Cardiac muscle cell (in vitro differentiated cells and primary cell): ENCODE results near the gene PLCH2. TPM values are rescaled to one million over a fixed set of nuclear protein-coding genes. Genes with fewer than 3 reads are reported as not detected.

Experiments used
- DNase-seq, 2 donors: peaks; one replicate each; pipeline versions ENCODE4 v3.0.0 to v3.0.0-alpha.2; 2010 to 2017; ENCODE audit warnings: low read depth in 1 of 2, low spot score in 1 of 2
- H3K27ac ChIP-seq: fragments of 200-600 bp; sonication (generic); 2 replicates; pipeline ENCODE4 v1.5.1; 2016
- H3K27me3 ChIP-seq: fragments of 200-600 bp; sonication (generic); 2 replicates; pipeline ENCODE4 v1.6.0; 2016; ENCODE audit warnings: control low read depth
- H3K36me3 ChIP-seq: fragments of 200-600 bp; sonication (generic); 2 replicates; pipeline ENCODE4 v1.5.1; 2016; ENCODE audit warnings: control low read depth
- H3K4me1 ChIP-seq: fragments of 200-600 bp; sonication (generic); 2 replicates; pipeline ENCODE4 v1.8.1; 2017; ENCODE audit warnings: low read depth, mild to moderate bottlenecking, mixed run types
- H3K4me3 ChIP-seq: fragments of 200-600 bp; sonication (generic); 2 replicates; pipeline ENCODE4 v1.5.1; 2016; ENCODE audit warnings: mild to moderate bottlenecking
- H3K9me3 ChIP-seq: fragments of 200-600 bp; sonication (generic); 2 replicates; pipeline ENCODE4 v1.5.1; 2017; ENCODE audit warnings: low read depth, mild to moderate bottlenecking, control low read depth
- CTCF ChIP-seq: IDR thresholded peaks from 2 replicates; pipeline ENCODE4 v1.5.1; 2012; ENCODE audit warnings: low read depth, mild to moderate bottlenecking, low read length
- polyA plus RNA-seq: library from polyadenylated mRNA; unstranded; fragments of >200 nt; fragmentation: Nextera tagmentation; extraction: Ambion mirVana; gene quantifications from 2 replicates; pipeline ENCODE4 v1.2.1, GENCODE V29; 2016
- total RNA-seq: library from RNA; depleted of rRNA; stranded (reverse); fragments of >200 nt; gene quantifications from 2 replicates; pipeline ENCODE4 v1.2.3, GENCODE V29; 2016

PLCH2 gene
- 0.33 and 0.53 TPM in 2 replicates for total RNA-seq
- 0.44 and 1.5 TPM in 2 replicates for polyA plus RNA-seq

- TF ChIP-seq CTCF, result no peak
- no peak within 1 kb of the TSS for H3K27ac ChIP-seq
- no peaks in the 10 kb centered on the region for H3K27me3 ChIP-seq
- no peaks in the 10 kb centered on the region for H3K36me3 ChIP-seq
- peaks cover 18% of the 10 kb centered on the region for H3K4me1 ChIP-seq
- DNase-seq, result no peak
- H3K4me3 ChIP-seq, result no peak within 1 kb of the TSS
- H3K9me3 ChIP-seq, result no peaks in the 10 kb centered on the region
Measured at GRCh38 chr1:2476061-2476999, at the start of gene PLCH2. Gene PLCH2, plus strand, starts transcription at chr1:2476289. Its CDS starts 300 bp downstream, at chr1:2476589.

DNA sequence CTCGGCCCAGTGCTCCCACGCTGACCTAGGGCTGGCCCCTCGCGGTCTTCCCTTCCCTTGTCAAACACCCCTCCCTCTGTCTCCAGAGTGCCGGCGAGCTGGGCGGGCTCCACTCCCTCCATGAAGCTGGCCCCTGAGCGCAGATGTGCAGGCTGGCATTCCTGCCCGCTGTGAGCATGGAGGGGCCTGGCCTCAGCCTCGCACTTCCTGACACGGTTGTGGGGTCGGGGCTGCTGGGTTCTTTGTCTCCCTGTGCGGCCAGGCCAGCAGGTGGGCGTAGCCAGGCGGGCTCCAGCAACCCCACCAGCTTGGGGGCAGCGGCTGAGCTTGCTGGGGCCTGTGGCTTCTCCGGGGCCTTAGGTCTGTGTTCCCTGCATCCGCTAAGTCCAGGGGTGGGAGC lies 49.5 kb upstream of the PLCH2 start:
- Histone ChIP-seq H3K9me3 (peaks cover 2% of the 10 kb centered on the region), H3K4me1 (peaks cover 3% of the 10 kb centered on the region), H3K27me3 (no peaks in the 10 kb centered on the region), H3K4me3 (no peak overlapping the region), H3K36me3 (no peaks in the 10 kb centered on the region), H3K27ac (no peak overlapping the region)
- no peak for TF ChIP-seq CTCF
- no peak for DNase-seq

- peaks cover 4% of the 10 kb centered on the region for H3K4me1 ChIP-seq
- no peak overlapping the region for H3K27ac ChIP-seq
- no peak overlapping the region for H3K4me3 ChIP-seq
- TF ChIP-seq CTCF, result no peak
- DNase-seq, result no peak
- no peaks in the 10 kb centered on the region for H3K36me3 ChIP-seq
- H3K27me3 ChIP-seq, result no peaks in the 10 kb centered on the region
- H3K9me3 ChIP-seq, result peaks cover 2% of the 10 kb centered on the region
Measured at GRCh38 chr1:2427051-2427450, 49.0 kb upstream of the PLCH2 start.

- H3K27ac ChIP-seq, result no peak overlapping the region
- H3K36me3 ChIP-seq, result no peaks in the 10 kb centered on the region
- no peak overlapping the region for H3K4me3 ChIP-seq
- DNase-seq, result no peak
- no peak for TF ChIP-seq CTCF
- peaks cover 4% of the 10 kb centered on the region for H3K4me1 ChIP-seq
- H3K9me3 ChIP-seq, result peaks cover 2% of the 10 kb centered on the region
- peaks cover 5% of the 10 kb centered on the region for H3K27me3 ChIP-seq
Measured at GRCh38 chr1:2427976-2428375, 48.1 kb upstream of the PLCH2 start.

DNA sequence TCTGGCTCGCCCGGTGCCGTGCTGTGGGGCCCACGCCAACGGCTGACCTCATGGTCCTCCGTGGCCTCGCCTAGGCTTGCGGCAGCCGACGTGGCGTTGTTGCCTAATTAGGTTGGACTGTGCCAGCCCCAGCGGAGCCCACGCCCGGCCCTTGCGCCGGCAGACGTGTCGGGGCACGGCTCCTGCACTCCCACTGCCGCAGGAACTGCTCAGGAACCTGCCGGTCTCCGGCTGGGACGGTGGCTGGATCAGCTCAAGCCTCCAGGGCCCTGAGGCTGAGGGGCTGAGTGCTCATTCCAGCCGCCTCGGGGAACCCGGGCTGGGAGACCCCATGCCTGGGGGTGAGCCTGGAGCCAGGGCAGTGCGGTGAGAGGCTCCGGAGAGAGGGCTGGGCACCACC lies 47.6 kb upstream of the PLCH2 start:
- Histone ChIP-seq H3K36me3 (no peaks in the 10 kb centered on the region), H3K27me3 (peaks cover 10% of the 10 kb centered on the region), H3K4me1 (peaks cover 4% of the 10 kb centered on the region), H3K9me3 (peaks cover 2% of the 10 kb centered on the region), H3K27ac (no peak overlapping the region), H3K4me3 (no peak overlapping the region)
- no peak for TF ChIP-seq CTCF
- DNase-seq, result no peak
